SK-N-SH treated with all-trans-retinoic acid at 6 μM for 48 hours (cell line): ENCODE measurements around the gene HOXA4.

Experiments
- ATAC-seq: fragments of 200-7000 bp; cut with Tn5 transposase; 3 replicates; pipeline ENCODE4 v1.9.1; 2020; ENCODE audit warnings: mild to moderate bottlenecking, moderate library complexity
- BACH2 ChIP-seq: fragments of 250-450 bp; sonication (Bioruptor Pico); IDR thresholded peaks from 2 replicates; pipeline ENCODE4 v1.9.0; 2021; ENCODE audit warnings: mild to moderate bottlenecking, borderline replicate concordance
- CSDC2 ChIP-seq: fragments of 250-450 bp; sonication (Bioruptor Pico); IDR thresholded peaks from 2 replicates; pipeline ENCODE4 v1.5.0; 2020; ENCODE audit warnings: mild to moderate bottlenecking, moderate library complexity
- CSRNP3 ChIP-seq: fragments of 250-450 bp; sonication (Bioruptor Pico); IDR thresholded peaks from 2 replicates; pipeline ENCODE4 v1.5.1; 2021; ENCODE audit warnings: mild to moderate bottlenecking, moderate library complexity
- GLIS3 ChIP-seq: fragments of 250-450 bp; sonication (Bioruptor Pico); IDR thresholded peaks from 2 replicates; pipeline ENCODE4 v1.5.0; 2020; ENCODE audit warnings: mild to moderate bottlenecking, moderate library complexity
- ISL1 ChIP-seq: fragments of 250-450 bp; sonication (Bioruptor Pico); IDR thresholded peaks from 2 replicates; pipeline ENCODE4 v2.1.2; 2022; ENCODE audit warnings: mild to moderate bottlenecking, moderate library complexity
- OSR1 ChIP-seq: fragments of 250-450 bp; sonication (Bioruptor Pico); IDR thresholded peaks from 2 replicates; pipeline ENCODE4 v1.8.0; 2022; ENCODE audit warnings: moderate library complexity, mild to moderate bottlenecking, inconsistent platforms
- PATZ1 ChIP-seq: fragments of 250-450 bp; sonication (Bioruptor Pico); IDR thresholded peaks from 2 replicates; pipeline ENCODE4 v1.8.0; 2020; ENCODE audit warnings: mild to moderate bottlenecking, moderate library complexity, borderline replicate concordance
- RARB ChIP-seq: fragments of 250-450 bp; sonication (Bioruptor Pico); IDR thresholded peaks from 2 replicates; pipeline ENCODE4 v1.8.0; 2021; ENCODE audit warnings: mild to moderate bottlenecking, moderate library complexity
- SNAI2 ChIP-seq: fragments of 250-450 bp; sonication (Bioruptor Pico); IDR thresholded peaks from 2 replicates; pipeline ENCODE4 v1.5.0; 2020; ENCODE audit warnings: mild to moderate bottlenecking, moderate library complexity
- TOX ChIP-seq: fragments of 250-450 bp; sonication (Bioruptor Pico); IDR thresholded peaks from 2 replicates; pipeline ENCODE4 v1.8.0; 2021; ENCODE audit warnings: mild to moderate bottlenecking, moderate library complexity, borderline replicate concordance
- TSHZ2 ChIP-seq: fragments of 250-450 bp; sonication (Bioruptor Pico); IDR thresholded peaks from 2 replicates; pipeline ENCODE4 v1.5.0; 2020; ENCODE audit warnings: mild to moderate bottlenecking, moderate library complexity
- ZFP3 ChIP-seq: fragments of 250-450 bp; sonication (Bioruptor Pico); IDR thresholded peaks from 2 replicates; pipeline ENCODE4 v1.5.0; 2020; ENCODE audit warnings: mild to moderate bottlenecking, moderate library complexity
- ZFP30 ChIP-seq: fragments of 450-650 bp; formaldehyde crosslinking; IDR thresholded peaks from 2 replicates; pipeline ENCODE4 v1.5.0; 2022; ENCODE audit warnings: mild to moderate bottlenecking, moderate library complexity
- ZNF565 ChIP-seq: fragments of 450-650 bp; formaldehyde crosslinking; conservative IDR thresholded peaks from 2 replicates; pipeline ENCODE4 v1.5.0; 2020; ENCODE audit warnings: low read depth, mild to moderate bottlenecking, moderate library complexity
- ZNF70 ChIP-seq: fragments of 450-650 bp; formaldehyde crosslinking; IDR thresholded peaks from 2 replicates; pipeline ENCODE4 v1.5.0; 2020; ENCODE audit warnings: mild to moderate bottlenecking, moderate library complexity
- ZNF8 ChIP-seq: fragments of 450-650 bp; formaldehyde crosslinking; IDR thresholded peaks from 2 replicates; pipeline ENCODE4 v1.5.0; 2020; ENCODE audit warnings: mild to moderate bottlenecking, moderate library complexity
- TF ChIP-seq, protein P1 (sequence below): fragments of 250-450 bp; sonication (Bioruptor Pico); IDR thresholded peaks from 2 replicates; pipeline ENCODE4 v1.8.0; 2021; ENCODE audit warnings: low read depth, mild to moderate bottlenecking, moderate library complexity, borderline replicate concordance

The HOXA4 gene

DNA sequence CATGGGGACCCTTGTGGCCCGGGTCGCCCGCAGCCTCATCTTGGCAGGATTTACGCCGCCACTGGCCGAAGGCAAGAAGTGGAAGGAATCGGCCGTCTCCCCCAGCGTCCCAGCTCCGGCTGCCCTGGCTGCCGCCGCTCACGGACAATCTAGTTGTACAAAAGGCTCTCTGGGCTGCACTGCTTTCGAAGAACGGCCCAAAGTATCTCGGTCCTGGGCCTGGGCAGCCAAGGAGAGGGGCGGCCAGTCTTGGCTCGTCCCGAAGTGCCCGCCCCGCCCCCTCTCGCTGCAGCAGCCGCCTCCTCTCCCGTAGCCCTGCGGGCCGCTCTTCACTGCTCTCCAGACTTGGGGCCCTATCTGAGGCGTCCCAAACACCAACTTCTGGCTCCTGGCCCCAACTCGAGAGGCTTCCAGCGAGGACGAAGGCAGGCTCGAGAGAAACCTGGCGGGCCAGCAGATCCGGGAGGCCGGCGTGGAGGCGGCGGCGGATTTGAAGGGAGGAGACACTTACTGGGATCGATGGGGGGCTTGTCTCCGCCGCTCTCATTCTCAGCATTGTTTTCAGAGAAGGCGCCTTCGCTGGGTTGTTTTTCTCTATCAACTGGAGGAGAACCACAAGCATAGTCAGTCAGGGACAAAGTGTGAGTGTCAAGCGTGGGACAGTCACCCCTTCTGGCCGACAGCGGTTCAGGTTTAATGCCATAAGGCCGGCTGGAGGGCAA is 34.0 kb upstream of the HOXA4 start (continued):
- TF ChIP-seq TSHZ2 (CRISPR knock-in tag) (no peak), SNAI2 (CRISPR knock-in tag) (no peak), RARB (CRISPR knock-in tag) (no peak), ZFP30 (no peak)
- TF ChIP-seq, all 23 proteins: peak for 0

GRCh38 chr7:27164045-27164366 is 33.4 kb upstream of the HOXA4 start:
- ATAC-seq, result no peak
- TF ChIP-seq ZFP30, result no peak

- no peak for TF ChIP-seq PATZ1 (CRISPR knock-in tag)
- TF ChIP-seq ZNF8, result no peak
- TF ChIP-seq ZNF70 (CRISPR knock-in tag), result no peak
- no peak for TF ChIP-seq ZNF565
- TF ChIP-seq TSHZ2 (CRISPR knock-in tag), result no peak
- TF ChIP-seq CSRNP3 (CRISPR knock-in tag), result no peak
- no peak for TF ChIP-seq ZFP30
- no peak for TF ChIP-seq GLIS3 (CRISPR knock-in tag)
- TF ChIP-seq, protein P1, sequence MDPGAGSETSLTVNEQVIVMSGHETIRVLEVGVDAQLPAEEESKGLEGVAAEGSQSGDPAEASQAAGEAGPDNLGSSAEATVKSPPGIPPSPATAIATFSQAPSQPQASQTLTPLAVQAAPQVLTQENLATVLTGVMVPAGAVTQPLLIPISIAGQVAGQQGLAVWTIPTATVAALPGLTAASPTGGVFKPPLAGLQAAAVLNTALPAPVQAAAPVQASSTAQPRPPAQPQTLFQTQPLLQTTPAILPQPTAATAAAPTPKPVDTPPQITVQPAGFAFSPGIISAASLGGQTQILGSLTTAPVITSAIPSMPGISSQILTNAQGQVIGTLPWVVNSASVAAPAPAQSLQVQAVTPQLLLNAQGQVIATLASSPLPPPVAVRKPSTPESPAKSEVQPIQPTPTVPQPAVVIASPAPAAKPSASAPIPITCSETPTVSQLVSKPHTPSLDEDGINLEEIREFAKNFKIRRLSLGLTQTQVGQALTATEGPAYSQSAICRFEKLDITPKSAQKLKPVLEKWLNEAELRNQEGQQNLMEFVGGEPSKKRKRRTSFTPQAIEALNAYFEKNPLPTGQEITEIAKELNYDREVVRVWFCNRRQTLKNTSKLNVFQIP, result no peak
- no peak for TF ChIP-seq CSDC2 (CRISPR knock-in tag)
- no peak for TF ChIP-seq ZFP3 (CRISPR knock-in tag)
- no peak for ATAC-seq
Measured at GRCh38 chr7:27163288-27164044, 32.9 kb upstream of the HOXA4 start.

DNA sequence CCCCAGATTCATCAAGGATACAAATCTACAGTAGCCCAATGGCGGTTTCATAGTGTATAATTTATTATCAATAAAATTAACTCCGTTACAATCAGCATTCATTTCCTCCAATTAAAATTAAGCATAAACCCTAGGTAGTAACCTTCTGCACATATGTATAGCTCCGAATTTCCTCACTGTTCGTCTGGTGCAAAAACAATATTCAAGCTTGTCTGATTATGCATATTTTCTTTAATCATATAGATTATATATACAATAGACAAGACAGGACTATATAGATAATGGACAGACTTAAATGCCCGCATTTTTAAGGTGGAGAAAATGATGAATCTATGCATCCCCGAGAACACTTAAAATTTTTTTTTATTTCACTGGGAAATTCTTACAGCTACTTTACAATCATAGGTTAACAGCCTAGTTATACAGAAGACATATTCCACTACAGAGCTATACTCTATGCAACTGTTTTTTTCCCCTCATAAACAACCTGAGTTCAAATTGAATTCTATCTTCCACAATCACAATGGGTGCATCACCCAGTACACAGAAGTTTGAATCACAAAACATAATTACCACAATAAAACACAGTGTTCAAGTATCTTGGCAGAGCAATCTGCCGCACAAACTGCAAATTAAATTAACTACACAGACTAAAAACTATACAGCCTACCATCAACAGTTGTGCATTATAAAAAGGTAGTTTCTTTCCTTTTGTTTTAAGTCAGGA is 32.2 kb upstream of the HOXA4 start:
- ATAC-seq, result no peak
- no peak for TF ChIP-seq ZFP3 (CRISPR knock-in tag)
- TF ChIP-seq BACH2 (CRISPR knock-in tag), result no peak
- TF ChIP-seq TOX, result no peak
- no peak for TF ChIP-seq PATZ1 (CRISPR knock-in tag)
- TF ChIP-seq ISL1 (CRISPR knock-in tag), result no peak
- TF ChIP-seq, protein P1, result no peak
- TF ChIP-seq GLIS3 (CRISPR knock-in tag), result no peak
- TF ChIP-seq OSR1 (CRISPR knock-in tag), result no peak
- TF ChIP-seq ZFP30, result no peak
